ENCODE data around the gene MED29. TPM values are rescaled to one million over a fixed set of nuclear protein-coding genes. Genes with fewer than 3 reads are reported as not detected.

Gene MED29
- total RNA-seq, 2 experiments from 2014 or later, result 45.0 to 46.1 TPM

DNA sequence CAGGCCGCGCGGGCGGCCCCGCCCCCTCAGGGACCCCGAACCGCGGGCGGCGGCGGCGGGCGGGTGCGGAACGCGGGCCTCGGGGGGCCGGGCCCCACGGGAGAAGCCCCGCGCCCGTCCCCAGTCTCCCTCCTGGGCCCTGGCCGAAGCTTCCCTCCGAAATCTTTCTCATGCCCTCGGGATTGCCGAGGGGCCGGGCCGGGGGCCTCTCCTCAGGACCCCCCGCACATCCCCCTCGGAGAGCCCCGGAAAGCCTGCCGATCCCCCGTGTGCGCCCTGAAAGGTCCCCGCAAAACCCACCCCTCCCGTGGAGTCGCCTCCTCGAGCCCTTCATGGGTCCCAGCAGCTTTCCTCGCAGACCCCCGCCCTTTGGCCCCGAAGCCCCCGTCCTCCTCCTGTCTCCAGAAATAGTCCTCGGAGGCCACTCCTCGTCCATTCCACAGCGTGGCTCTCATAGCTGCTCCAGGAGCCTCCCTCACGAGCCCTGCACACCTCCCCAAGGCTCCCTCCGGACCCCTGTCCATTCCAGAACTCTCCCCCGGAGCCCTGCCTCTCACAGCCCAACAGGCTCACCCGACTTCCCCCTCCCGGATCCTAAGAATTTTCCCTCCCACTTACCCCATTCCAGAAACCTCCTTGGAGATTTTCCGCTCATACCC, 48.4 kb upstream of the MED29 start:
- peaks cover 37% of the 10 kb centered on the region for H3K36me3 Mint-ChIP-seq (ENCODE audit: low read depth)
- Histone ChIP-seq H3K4me3 (ENCODE audit: low read length) (peak overlapping the region; percentile 83), H3K9me3 (ENCODE audit: control insufficient read depth in 1 of 2, insufficient read depth in 1 of 2, low read length in 2 of 2) (no peaks in the 10 kb centered on the region), H3K36me3 (ENCODE audit: insufficient read depth, low read length) (peaks cover 14% of the 10 kb centered on the region), H3K4me1 (ENCODE audit: insufficient read depth, low read length) (peaks cover 57% of the 10 kb centered on the region), H3K27ac (ENCODE audit: low read depth in 1 of 2, low read length in 2 of 2) (peak overlapping the region; percentile 27 to 60), H3K27me3 (ENCODE audit: control insufficient read depth in 1 of 2, insufficient read depth in 2 of 2, low read length in 2 of 2) (no peaks in the 10 kb centered on the region)
- DNase-seq, result peak in 1 of 14 experiments; percentile 34
- POLR2A ChIA-PET, result interaction anchor here (0.6 to 3.4 kb wide), 20 partner anchors 14 to 1921 kb away, joined by 3 to 26 read pairs (median 4); partner anchors contain the start of genes ACTMAP, C19orf47, MED29 and MRPS12
- TF ChIP-seq, protein P1, sequence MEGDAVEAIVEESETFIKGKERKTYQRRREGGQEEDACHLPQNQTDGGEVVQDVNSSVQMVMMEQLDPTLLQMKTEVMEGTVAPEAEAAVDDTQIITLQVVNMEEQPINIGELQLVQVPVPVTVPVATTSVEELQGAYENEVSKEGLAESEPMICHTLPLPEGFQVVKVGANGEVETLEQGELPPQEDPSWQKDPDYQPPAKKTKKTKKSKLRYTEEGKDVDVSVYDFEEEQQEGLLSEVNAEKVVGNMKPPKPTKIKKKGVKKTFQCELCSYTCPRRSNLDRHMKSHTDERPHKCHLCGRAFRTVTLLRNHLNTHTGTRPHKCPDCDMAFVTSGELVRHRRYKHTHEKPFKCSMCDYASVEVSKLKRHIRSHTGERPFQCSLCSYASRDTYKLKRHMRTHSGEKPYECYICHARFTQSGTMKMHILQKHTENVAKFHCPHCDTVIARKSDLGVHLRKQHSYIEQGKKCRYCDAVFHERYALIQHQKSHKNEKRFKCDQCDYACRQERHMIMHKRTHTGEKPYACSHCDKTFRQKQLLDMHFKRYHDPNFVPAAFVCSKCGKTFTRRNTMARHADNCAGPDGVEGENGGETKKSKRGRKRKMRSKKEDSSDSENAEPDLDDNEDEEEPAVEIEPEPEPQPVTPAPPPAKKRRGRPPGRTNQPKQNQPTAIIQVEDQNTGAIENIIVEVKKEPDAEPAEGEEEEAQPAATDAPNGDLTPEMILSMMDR (IDR thresholded peaks at IDR 0.05), result no peak
- CTCF ChIA-PET, result interaction anchor here (0.8 to 1.9 kb wide), 8 partner anchors 15 to 189 kb away, joined by 3 to 10 read pairs (median 6); partner anchors contain the start of genes MED29, PAF1 and PLEKHG2
- intact Hi-C loops (cut with DNase I, micrococcal nuclease), result loop anchor here (1.0 to 10.0 kb wide), 5 partner anchors 49 to 942 kb away; partner anchors contain the start of genes EID2B (in 2 of the 2), AKT2 (in 1 of the 2), MED29 (in 1 of the 2) and PAF1 (in 1 of the 2)
- peak overlapping the region; percentile 74 for H3K27ac Mint-ChIP-seq
- H3K4me3 Mint-ChIP-seq, result peak overlapping the region; percentile 88
- no peaks in the 10 kb centered on the region for H3K9me3 Mint-ChIP-seq
- no peaks in the 10 kb centered on the region for H3K27me3 Mint-ChIP-seq
- H3K4me1 Mint-ChIP-seq (ENCODE audit: low read depth), result peaks cover 77% of the 10 kb centered on the region
- ATAC-seq (ENCODE audit: poor library complexity), result no peak

- Histone ChIP-seq H3K4me1 (ENCODE audit: insufficient read depth, low read length) (peaks cover 41% of the 10 kb centered on the region), H3K27me3 (ENCODE audit: control insufficient read depth in 1 of 2, insufficient read depth in 2 of 2, low read length in 2 of 2) (no peaks in the 10 kb centered on the region), H3K9me3 (ENCODE audit: control insufficient read depth in 1 of 2, insufficient read depth in 1 of 2, low read length in 2 of 2) (no peaks in the 10 kb centered on the region), H3K4me3 (ENCODE audit: low read length) (no peak overlapping the region), H3K36me3 (ENCODE audit: insufficient read depth, low read length) (peaks cover 20% of the 10 kb centered on the region), H3K27ac (ENCODE audit: low read depth in 1 of 2, low read length in 2 of 2) (no peak overlapping the region)
- ATAC-seq (ENCODE audit: poor library complexity) (no peak), DNase-seq (no peak)
- intact Hi-C loops (cut with DNase I, micrococcal nuclease), result loop anchor here (10.0 kb wide), 2 partner anchors 189 to 939 kb away; partner anchors contain the start of genes AKT2 (in 1 of the 2) and EID2B (in 1 of the 2)
- ChIA-PET CTCF (interaction anchor here (0.9 to 1.3 kb wide), 3 partner anchors 52 to 224 kb away, joined by 3 to 4 read pairs (median 3); partner anchors contain the start of gene ZFP36), POLR2A (interaction anchor here (1.2 to 1.3 kb wide), 3 partner anchors 10 to 58 kb away, joined by 3 read pairs; partner anchors contain the start of genes GMFG and PAF1)
- Mint-ChIP-seq H3K27me3 (no peaks in the 10 kb centered on the region), H3K36me3 (ENCODE audit: low read depth) (peaks cover 62% of the 10 kb centered on the region), H3K4me3 (peak overlapping the region; percentile 69), H3K27ac (peak overlapping the region; percentile 74), H3K9me3 (no peaks in the 10 kb centered on the region), H3K4me1 (ENCODE audit: low read depth) (peaks cover 75% of the 10 kb centered on the region)
- TF ChIP-seq, protein P1 (IDR thresholded peaks at IDR 0.05), result no peak
Measured at GRCh38 chr19:39345956-39346355, 45.2 kb upstream of the MED29 start.

DNA sequence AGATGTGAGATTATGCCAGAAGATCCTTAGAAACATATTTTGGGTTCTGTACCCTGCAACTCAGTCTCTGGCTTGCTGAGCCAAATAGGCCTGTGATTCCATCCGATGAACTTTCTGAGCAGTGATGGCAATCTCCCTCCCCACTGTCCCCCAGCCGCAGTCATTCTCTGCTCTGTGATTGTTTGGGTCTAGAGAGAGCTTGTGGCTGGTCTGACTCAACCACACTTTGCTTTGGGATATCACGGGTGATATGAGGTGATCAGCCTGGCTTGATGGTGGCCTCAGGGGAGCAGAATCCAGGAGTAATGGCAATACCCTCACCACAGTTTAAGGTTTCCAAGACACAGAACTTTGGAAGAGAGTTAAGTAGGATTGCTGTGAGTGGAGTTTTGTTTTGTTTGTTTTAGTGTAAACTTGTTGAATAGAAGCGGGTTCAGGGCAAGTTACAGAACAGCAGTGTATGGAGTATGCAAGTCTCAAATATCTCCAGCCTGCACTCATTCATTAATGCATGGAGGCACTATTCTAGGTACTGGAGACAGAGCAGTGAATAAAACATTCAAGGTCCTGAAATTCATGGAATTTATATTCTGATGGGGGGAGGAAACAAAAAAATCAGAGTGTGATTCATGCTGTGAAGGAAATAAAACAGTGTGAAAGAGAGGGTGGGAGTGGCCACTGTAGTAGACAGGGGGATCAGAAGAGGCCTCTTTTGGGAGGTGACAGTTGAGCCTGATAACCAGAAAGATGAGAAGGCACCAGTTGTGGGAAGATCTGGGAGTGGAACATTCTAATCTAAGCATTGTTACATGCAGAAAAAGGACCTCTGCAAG, 43.6 kb upstream of the MED29 start:
- Histone ChIP-seq H3K4me1 (ENCODE audit: insufficient read depth, low read length) (peaks cover 34% of the 10 kb centered on the region), H3K36me3 (ENCODE audit: insufficient read depth, low read length) (peaks cover 30% of the 10 kb centered on the region), H3K27ac (ENCODE audit: low read depth in 1 of 2, low read length in 2 of 2) (no peak overlapping the region), H3K4me3 (ENCODE audit: low read length) (no peak overlapping the region), H3K27me3 (ENCODE audit: control insufficient read depth in 1 of 2, insufficient read depth in 2 of 2, low read length in 2 of 2) (no peaks in the 10 kb centered on the region), H3K9me3 (ENCODE audit: control insufficient read depth in 1 of 2, insufficient read depth in 1 of 2, low read length in 2 of 2) (no peaks in the 10 kb centered on the region)
- DNase-seq, result no peak
- TF ChIP-seq, protein P1 (IDR thresholded peaks at IDR 0.05), result no peak
- H3K9me3 Mint-ChIP-seq, result no peaks in the 10 kb centered on the region
- ChIA-PET POLR2A (interaction anchor here (1.3 kb wide), 1 partner anchor 43 kb away, joined by 3 read pairs; the partner anchor contains the start of gene PAF1), CTCF (interaction anchor here (0.6 kb wide), 1 partner anchor 135 kb away, joined by 3 read pairs; no protein-coding TSS in a partner anchor)
- no peak overlapping the region for H3K4me3 Mint-ChIP-seq
- intact Hi-C loops (cut with DNase I, micrococcal nuclease), result loop anchor here (10.0 kb wide), 2 partner anchors 187 to 937 kb away; partner anchors contain the start of genes AKT2 (in 1 of the 2) and EID2B (in 1 of the 2)
- H3K27me3 Mint-ChIP-seq, result no peaks in the 10 kb centered on the region
- no peak for ATAC-seq (ENCODE audit: poor library complexity)
- H3K36me3 Mint-ChIP-seq (ENCODE audit: low read depth), result peaks cover 71% of the 10 kb centered on the region
- H3K4me1 Mint-ChIP-seq (ENCODE audit: low read depth), result peaks cover 77% of the 10 kb centered on the region
- peak overlapping the region; percentile 22 for H3K27ac Mint-ChIP-seq

Measured in CD4-positive, alpha-beta T cell (primary cell).